GM19025 (cell line): ENCODE results near the gene TCEANC.

ENCODE experiments used
- ATAC-seq: cut with Tn5 transposase; IDR thresholded peaks from one replicate; pipeline ENCODE4 v1.9.1; 2021; ENCODE audit warnings: mild to moderate bottlenecking, low read depth, moderate library complexity; ENCODE audit not compliant: unreplicated experiment

TCEANC gene

GRCh38 chrX:13690836-13691235 is 37.9 kb downstream of the TCEANC start:
- ATAC-seq = no peak

GRCh38 chrX:13691841-13692371 is 39.0 kb downstream of the TCEANC start:
- no peak for ATAC-seq

- ATAC-seq = no peak
These were observed 39.9 kb downstream of the TCEANC start for GRCh38 chrX:13692771-13693231.

- ATAC-seq = no peak
These were observed 40.5 kb downstream of the TCEANC start for GRCh38 chrX:13693341-13693961.

GRCh38 chrX:13694359-13694758 is 41.4 kb downstream of the TCEANC start:
- no peak for ATAC-seq

- no peak for ATAC-seq
These were observed 42.0 kb downstream of the TCEANC start for GRCh38 chrX:13694983-13695382.

GRCh38 chrX:13695601-13696115 is 42.7 kb downstream of the TCEANC start:
- no peak for ATAC-seq

GRCh38 chrX:13697455-13697854 is 44.5 kb downstream of the TCEANC start:
- peak; percentile 53 for ATAC-seq

GRCh38 chrX:13697976-13698375 is 45.0 kb downstream of the TCEANC start:
- no peak for ATAC-seq

GRCh38 chrX:13698432-13698831 is 45.5 kb downstream of the TCEANC start:
- ATAC-seq = no peak

GRCh38 chrX:13699183-13699826 is 46.4 kb downstream of the TCEANC start:
- ATAC-seq = no peak

- ATAC-seq = no peak
These were observed 47.4 kb downstream of the TCEANC start for GRCh38 chrX:13700380-13700779.

- ATAC-seq = no peak
These were observed 49.3 kb downstream of the TCEANC start for GRCh38 chrX:13702111-13702789.

GRCh38 chrX:13703135-13703534 is 50.2 kb downstream of the TCEANC start:
- no peak for ATAC-seq

GRCh38 chrX:13703589-13703988 is 50.6 kb downstream of the TCEANC start:
- ATAC-seq = no peak

GRCh38 chrX:13711141-13711540 is 58.2 kb downstream of the TCEANC start:
- ATAC-seq = no peak
